AG04450 (cell line): ENCODE data around the gene ZIC4. TPM values are rescaled to one million over a fixed set of nuclear protein-coding genes. Genes with fewer than 3 reads are reported as not detected.

ENCODE experiments used
- CTCF ChIA-PET: fragments of 300-600, 350-600 bp; formaldehyde crosslinking; extraction: SDS; loops from one replicate; lab custom pipeline; 2022; ENCODE audit warnings: antibody characterized with exemption, inconsistent platforms; lab: Charles Lee
- POLR2A ChIA-PET: fragments of 350-600 bp; formaldehyde crosslinking; extraction: SDS; loops from one replicate; lab custom pipeline; 2021; ENCODE audit warnings: antibody characterized with exemption, inconsistent platforms; lab: Yijun Ruan, JAX
- DNase-seq: peaks from one replicate; pipeline ENCODE4 v3.0.0-alpha.2; 2011; ENCODE audit warnings: low read depth, low spot score
- H3K27ac ChIP-seq: one replicate; pipeline ENCODE4 v1.5.1; 2012; ENCODE audit warnings: low read depth, low read length, control low read depth
- H3K27me3 ChIP-seq: one replicate; pipeline ENCODE4 v1.6.0; 2012; ENCODE audit warnings: low read length; ENCODE audit not compliant: control insufficient read depth, insufficient read depth
- H3K4me3 ChIP-seq: 2 replicates; pipeline ENCODE4 v1.5.1; 2011; ENCODE audit warnings: mild to moderate bottlenecking, low read depth, low read length, control low read depth
- H3K9me3 ChIP-seq: 2 replicates; pipeline ENCODE4 v1.5.1; 2012; ENCODE audit warnings: low read length; ENCODE audit not compliant: control insufficient read depth, insufficient read depth
- polyA plus RNA-seq: library from polyadenylated mRNA; depleted of rRNA; stranded (reverse); fragments of >200 nt; gene quantifications from 2 replicates; pipeline ENCODE4 v1.2.3, GENCODE V29; 2011
- TF ChIP-seq, protein P1 (sequence below): IDR thresholded peaks from 2 replicates; pipeline ENCODE4 v1.5.1; 2011; ENCODE audit warnings: low read depth, low read length, control low read depth, inconsistent platforms

Gene ZIC4
- polyA plus RNA-seq, 1 experiment: not detected

DNA sequence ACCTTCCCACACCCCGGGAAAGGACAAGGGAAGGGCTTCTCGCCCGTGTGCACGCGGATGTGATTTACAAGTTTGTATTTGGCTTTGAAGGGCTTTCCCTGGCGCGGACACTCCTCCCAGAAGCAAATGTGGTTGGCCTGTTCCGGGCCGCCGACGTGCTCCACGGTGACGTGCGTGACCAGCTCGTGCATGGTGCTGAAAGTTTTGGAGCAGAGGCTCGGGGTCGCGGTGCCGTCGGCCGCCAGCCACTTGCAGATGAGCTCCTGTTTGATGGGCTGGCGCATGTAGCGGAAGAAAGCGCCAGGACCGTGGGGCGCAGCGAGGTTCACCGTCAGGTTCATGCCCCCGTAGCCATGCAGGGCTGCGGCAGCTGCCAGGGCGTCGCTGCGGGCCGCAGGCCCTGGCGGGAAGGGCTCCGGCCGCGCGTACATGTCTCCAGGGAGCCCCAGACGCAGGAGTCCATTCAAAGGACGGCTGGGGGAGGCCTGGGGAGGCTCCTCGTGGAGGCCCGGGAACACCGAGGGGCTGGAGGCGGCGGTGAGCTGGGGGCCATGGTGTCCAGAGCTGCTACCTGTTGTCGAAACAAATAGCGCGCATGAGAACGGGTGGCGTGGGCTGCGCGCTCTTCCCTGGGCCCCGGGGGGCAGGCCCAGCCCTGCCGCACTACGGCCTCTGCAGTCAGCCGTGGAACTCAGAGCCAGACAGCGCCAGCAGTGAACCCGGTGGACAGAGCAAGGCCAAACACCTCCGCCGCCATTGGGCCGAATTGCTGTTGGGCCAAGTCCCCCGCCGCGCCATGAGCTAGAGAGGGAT is 10.2 kb downstream of the ZIC4 start:
- Histone ChIP-seq H3K27me3 (peaks cover 92% of the 10 kb centered on the region), H3K9me3 (peaks cover 38% of the 10 kb centered on the region; the same call in 1 of the 2 replicates)
- POLR2A ChIA-PET: no interaction called here

GRCh38 chr3:147394884-147395225 is 11.5 kb downstream of the ZIC4 start:
- H3K4me3 ChIP-seq: no peak overlapping the region

More for the DNA sequence above, 10.2 kb downstream of the ZIC4 start:
- Histone ChIP-seq H3K27ac (no peak overlapping the region), H3K4me3 (no peak overlapping the region)
- no peak for DNase-seq
- TF ChIP-seq, protein P1, sequence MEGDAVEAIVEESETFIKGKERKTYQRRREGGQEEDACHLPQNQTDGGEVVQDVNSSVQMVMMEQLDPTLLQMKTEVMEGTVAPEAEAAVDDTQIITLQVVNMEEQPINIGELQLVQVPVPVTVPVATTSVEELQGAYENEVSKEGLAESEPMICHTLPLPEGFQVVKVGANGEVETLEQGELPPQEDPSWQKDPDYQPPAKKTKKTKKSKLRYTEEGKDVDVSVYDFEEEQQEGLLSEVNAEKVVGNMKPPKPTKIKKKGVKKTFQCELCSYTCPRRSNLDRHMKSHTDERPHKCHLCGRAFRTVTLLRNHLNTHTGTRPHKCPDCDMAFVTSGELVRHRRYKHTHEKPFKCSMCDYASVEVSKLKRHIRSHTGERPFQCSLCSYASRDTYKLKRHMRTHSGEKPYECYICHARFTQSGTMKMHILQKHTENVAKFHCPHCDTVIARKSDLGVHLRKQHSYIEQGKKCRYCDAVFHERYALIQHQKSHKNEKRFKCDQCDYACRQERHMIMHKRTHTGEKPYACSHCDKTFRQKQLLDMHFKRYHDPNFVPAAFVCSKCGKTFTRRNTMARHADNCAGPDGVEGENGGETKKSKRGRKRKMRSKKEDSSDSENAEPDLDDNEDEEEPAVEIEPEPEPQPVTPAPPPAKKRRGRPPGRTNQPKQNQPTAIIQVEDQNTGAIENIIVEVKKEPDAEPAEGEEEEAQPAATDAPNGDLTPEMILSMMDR: no peak
- CTCF ChIA-PET: interaction anchor here (0.6 kb wide), 1 partner anchor 1560 kb away, joined by 5 read pairs; no protein-coding TSS in a partner anchor

DNA sequence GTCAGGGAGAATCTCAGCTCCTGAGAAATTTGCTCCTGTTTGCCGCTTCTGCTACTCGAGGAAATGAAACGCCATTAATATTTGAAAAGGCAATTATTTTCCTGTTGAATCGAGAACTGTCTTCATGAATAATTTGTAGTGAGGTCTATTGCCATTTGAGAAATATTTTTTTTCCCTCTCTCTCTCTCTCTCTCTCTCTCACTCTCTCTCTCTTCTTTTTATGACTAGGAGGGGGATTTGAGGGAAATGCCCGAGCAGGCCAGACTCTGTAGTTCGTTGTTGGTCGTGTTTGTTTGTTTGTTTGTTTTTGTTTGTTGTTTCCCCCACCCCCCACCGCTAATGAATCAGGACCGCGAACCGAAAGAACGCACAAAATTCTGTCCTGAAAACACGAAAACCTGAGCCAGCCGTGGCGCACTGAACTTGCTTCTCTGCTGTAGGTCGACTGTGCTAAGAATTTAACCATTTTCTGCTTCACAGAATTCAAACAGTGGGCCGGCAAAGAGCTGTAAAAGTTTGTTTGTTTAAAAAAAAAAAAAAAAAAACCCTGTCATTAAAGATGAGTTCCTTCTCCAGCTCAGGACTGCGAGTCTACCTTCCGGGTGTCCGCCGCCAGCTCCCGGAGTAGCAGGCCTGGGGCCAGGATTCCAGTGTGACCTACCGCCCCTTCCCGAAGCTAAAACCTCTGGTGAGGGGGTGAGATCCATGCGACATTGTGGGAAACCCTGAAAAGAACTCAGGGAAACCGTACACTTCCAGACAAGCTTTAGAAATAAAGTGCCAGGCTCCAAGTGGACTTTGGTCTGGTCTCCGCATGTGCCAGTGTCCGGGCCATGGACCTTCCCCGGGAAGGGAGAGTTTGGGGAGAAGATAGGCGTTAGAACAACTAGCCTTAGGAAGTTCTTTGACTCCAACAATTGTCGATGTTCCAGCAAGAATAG is 12.1 kb downstream of the ZIC4 start:
- H3K27ac ChIP-seq: no peak overlapping the region
- POLR2A ChIA-PET: no interaction called here
- H3K27me3 ChIP-seq: peaks cover 97% of the 10 kb centered on the region
- TF ChIP-seq, protein P1: no peak
- H3K9me3 ChIP-seq: peaks cover 44% of the 10 kb centered on the region
- no peak overlapping the region for H3K4me3 ChIP-seq
- CTCF ChIA-PET: interaction anchor here (0.5 to 0.6 kb wide), 4 partner anchors 28 to 914 kb away, joined by 3 to 4 read pairs (median 4); no protein-coding TSS in a partner anchor
- no peak for DNase-seq

More at GRCh38 chr3:147394884-147395225, 11.5 kb downstream of the ZIC4 start:
- Histone ChIP-seq H3K27me3 (peaks cover 94% of the 10 kb centered on the region), H3K9me3 (peaks cover 44% of the 10 kb centered on the region), H3K27ac (no peak overlapping the region)
- TF ChIP-seq, protein P1: no peak
- ChIA-PET CTCF (interaction anchor here (0.6 kb wide), 1 partner anchor 40 kb away, joined by 4 read pairs; no protein-coding TSS in a partner anchor), POLR2A (no interaction called here)
- no peak for DNase-seq

DNA sequence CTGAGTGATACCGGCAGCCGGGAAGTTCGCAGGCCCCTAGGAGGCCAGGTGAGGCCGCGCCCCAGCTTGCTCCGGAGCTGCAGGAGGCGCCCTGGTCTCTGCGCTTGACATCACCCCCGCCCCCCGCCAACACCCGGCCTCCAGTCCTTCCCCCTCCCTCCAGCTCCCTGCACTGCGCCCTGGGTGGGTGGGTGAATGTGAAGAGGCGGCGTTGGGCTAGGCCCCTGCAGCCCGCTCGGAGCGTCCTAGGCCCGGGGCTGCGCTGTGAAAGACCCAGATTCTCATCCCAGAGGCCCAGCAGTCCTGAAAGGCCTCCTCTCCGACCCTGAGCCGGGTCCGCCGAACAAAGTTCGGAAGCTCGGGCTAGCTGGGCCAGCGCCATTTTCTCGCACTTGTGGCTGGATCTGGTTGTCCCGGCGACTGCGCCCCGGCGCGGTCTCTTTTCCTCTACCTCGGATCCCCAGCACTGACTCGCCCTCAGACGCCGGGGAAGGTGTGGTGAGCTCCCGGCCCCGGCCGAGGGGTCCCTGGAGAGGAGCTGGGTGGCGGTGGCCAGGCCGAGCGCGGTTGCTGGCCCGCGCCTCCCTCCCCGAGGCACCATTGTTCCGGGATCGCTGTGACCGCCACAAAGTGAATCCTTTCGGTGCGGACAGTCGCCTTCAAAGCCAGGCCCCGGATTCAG is 12.9 kb downstream of the ZIC4 start:
- POLR2A ChIA-PET: no interaction called here
- 0 out of 2 replicates have a peak overlapping the region, but pooled peaks have one; percentile 7 for H3K4me3 ChIP-seq
- no peak overlapping the region for H3K27ac ChIP-seq
- peaks cover 97% of the 10 kb centered on the region for H3K27me3 ChIP-seq
- CTCF ChIA-PET: interaction anchor here (0.5 kb wide), 2 partner anchors 96 to 915 kb away, joined by 3 read pairs; no protein-coding TSS in a partner anchor
- DNase-seq: no peak
- TF ChIP-seq, protein P1: no peak
- peaks cover 47% of the 10 kb centered on the region for H3K9me3 ChIP-seq
